Sigmoid colon (tissue), 4 donors: Measurements from ENCODE around the gene CTNNBL1.

Experiments
- CTCF ChIP-seq, 4 experiments: fragments of 450-650 bp in 3 of 4; fragments of 200-600 bp in 1 of 4; IDR thresholded peaks; one replicate each; pipeline ENCODE4 v1.5.1; 2016 to 2019; ENCODE audit warnings: antibody characterized with exemption in 4 of 4, mild to moderate bottlenecking in 3 of 4, moderate library complexity in 2 of 4
- EP300 ChIP-seq, 4 donors: sonication (generic); formaldehyde crosslinking; IDR thresholded peaks; one replicate each; pipeline ENCODE4 v1.6.1; 2017; ENCODE audit warnings: antibody characterized with exemption in 4 of 4
- POLR2A ChIP-seq, 2 donors: fragments of 450-650 bp; IDR thresholded peaks; one replicate each; pipeline ENCODE4 v1.6.1; 2016; ENCODE audit warnings: antibody characterized with exemption in 2 of 2, mild to moderate bottlenecking in 2 of 2, moderate library complexity in 2 of 2
- POLR2AphosphoS5 ChIP-seq, 4 donors: sonication (generic); formaldehyde crosslinking; IDR thresholded peaks; one replicate each; pipeline ENCODE4 v1.6.1; 2017; ENCODE audit warnings: antibody characterized with exemption in 4 of 4

- TF ChIP-seq POLR2AphosphoS5 (IDR thresholded peaks at IDR 0.05) (no peak), CTCF (IDR thresholded peaks at IDR 0.05) (no peak), POLR2A (IDR thresholded peaks at IDR 0.05) (no peak), EP300 (IDR thresholded peaks at IDR 0.05) (no peak)
Measured at GRCh38 chr20:37904008-37904642, 210.3 kb downstream of the CTNNBL1 start.
